Cardiac muscle cell (in vitro differentiated cells and primary cell): ENCODE results near the gene CDHR3. TPM values are rescaled to one million over a fixed set of nuclear protein-coding genes. Genes with fewer than 3 reads are reported as not detected.

Source experiments
- DNase-seq, 2 donors: peaks; one replicate each; pipeline versions ENCODE4 v3.0.0 to v3.0.0-alpha.2; 2010 to 2017; ENCODE audit warnings: low read depth in 1 of 2, low spot score in 1 of 2
- H3K27ac ChIP-seq: fragments of 200-600 bp; sonication (generic); 2 replicates; pipeline ENCODE4 v1.5.1; 2016
- H3K27me3 ChIP-seq: fragments of 200-600 bp; sonication (generic); 2 replicates; pipeline ENCODE4 v1.6.0; 2016; ENCODE audit warnings: control low read depth
- H3K36me3 ChIP-seq: fragments of 200-600 bp; sonication (generic); 2 replicates; pipeline ENCODE4 v1.5.1; 2016; ENCODE audit warnings: control low read depth
- H3K4me1 ChIP-seq: fragments of 200-600 bp; sonication (generic); 2 replicates; pipeline ENCODE4 v1.8.1; 2017; ENCODE audit warnings: low read depth, mild to moderate bottlenecking, mixed run types
- H3K4me3 ChIP-seq: fragments of 200-600 bp; sonication (generic); 2 replicates; pipeline ENCODE4 v1.5.1; 2016; ENCODE audit warnings: mild to moderate bottlenecking
- H3K9me3 ChIP-seq: fragments of 200-600 bp; sonication (generic); 2 replicates; pipeline ENCODE4 v1.5.1; 2017; ENCODE audit warnings: low read depth, mild to moderate bottlenecking, control low read depth
- CTCF ChIP-seq: IDR thresholded peaks from 2 replicates; pipeline ENCODE4 v1.5.1; 2012; ENCODE audit warnings: low read depth, mild to moderate bottlenecking, low read length
- polyA plus RNA-seq: library from polyadenylated mRNA; unstranded; fragments of >200 nt; fragmentation: Nextera tagmentation; extraction: Ambion mirVana; gene quantifications from 2 replicates; pipeline ENCODE4 v1.2.1, GENCODE V29; 2016
- total RNA-seq: library from RNA; depleted of rRNA; stranded (reverse); fragments of >200 nt; gene quantifications from 2 replicates; pipeline ENCODE4 v1.2.3, GENCODE V29; 2016

CDHR3 gene
- total and polyA plus RNA-seq, 2 experiments from 2014 or later = 9.3 to 12.2 TPM

GRCh38 chr7:106076537-106076936 is 113.5 kb downstream of the CDHR3 start:
- H3K36me3 ChIP-seq = no peaks in the 10 kb centered on the region
- no peak for DNase-seq
- no peak for TF ChIP-seq CTCF
- no peak overlapping the region for H3K27ac ChIP-seq
- no peaks in the 10 kb centered on the region for H3K9me3 ChIP-seq
- H3K4me3 ChIP-seq = no peak overlapping the region
- peaks cover 22% of the 10 kb centered on the region for H3K4me1 ChIP-seq
- no peaks in the 10 kb centered on the region for H3K27me3 ChIP-seq

GRCh38 chr7:106080300-106080987 is 117.4 kb downstream of the CDHR3 start:
- no peak for DNase-seq

GRCh38 chr7:106082087-106082854 is 119.2 kb downstream of the CDHR3 start:
- no peaks in the 10 kb centered on the region for H3K27me3 ChIP-seq
- TF ChIP-seq CTCF = no peak
- H3K27ac ChIP-seq = no peak overlapping the region
- H3K4me1 ChIP-seq = no peaks in the 10 kb centered on the region
- no peaks in the 10 kb centered on the region for H3K36me3 ChIP-seq
- H3K4me3 ChIP-seq = no peak overlapping the region
- no peak for DNase-seq
- no peaks in the 10 kb centered on the region for H3K9me3 ChIP-seq

More at GRCh38 chr7:106080300-106080987, 117.4 kb downstream of the CDHR3 start:
- no peak for TF ChIP-seq CTCF
- Histone ChIP-seq H3K4me1 (peaks cover 10% of the 10 kb centered on the region), H3K27ac (no peak overlapping the region), H3K9me3 (no peaks in the 10 kb centered on the region), H3K4me3 (no peak overlapping the region), H3K36me3 (no peaks in the 10 kb centered on the region), H3K27me3 (no peaks in the 10 kb centered on the region)

Other genes starting within 250 kb of the CDHR3 start
- 6.6 and 8.6 TPM in 2 replicates for gene ATXN7L1, start 86.7 kb upstream of the CDHR3 start, total RNA-seq
- gene ATXN7L1, start 86.7 kb upstream of the CDHR3 start, polyA plus RNA-seq = 6.2 and 6.4 TPM in 2 replicates
- 24.8 and 37.8 TPM in 2 replicates for gene SYPL1, start 149.0 kb downstream of the CDHR3 start, total RNA-seq
- gene SYPL1, start 149.0 kb downstream of the CDHR3 start, polyA plus RNA-seq = 80.9 and 112 TPM in 2 replicates